ENCODE measurements around the gene PDZRN4. TPM values are rescaled to one million over a fixed set of nuclear protein-coding genes. Genes with fewer than 3 reads are reported as not detected.

The PDZRN4 gene
- polyA plus RNA-seq, 3 donors, result not detected

DNA sequence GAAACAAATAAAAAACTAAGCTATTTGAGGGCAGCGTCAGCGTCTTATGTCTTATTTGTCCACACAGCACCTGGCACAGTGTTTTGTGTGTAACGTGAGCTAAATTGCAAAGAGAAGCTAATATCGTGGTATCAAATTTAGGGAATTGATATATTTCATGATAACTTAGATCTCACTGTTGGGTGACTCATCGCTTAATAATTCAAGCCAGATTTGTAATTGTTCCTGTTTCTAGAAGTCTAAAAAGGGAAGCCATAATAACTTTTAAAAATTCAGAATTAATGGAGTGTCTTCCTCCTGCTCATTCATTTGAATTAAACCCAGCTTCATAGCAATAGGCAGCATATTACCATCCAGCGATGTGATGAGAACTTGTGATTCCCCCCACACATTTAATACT lies 214.7 kb downstream of the PDZRN4 start:
- peaks cover 4% of the 10 kb centered on the region for H3K4me1 Mint-ChIP-seq
- Histone ChIP-seq H3K27ac (ENCODE audit: low read depth in 1 of 2, low read length in 2 of 2) (no peak overlapping the region), H2AFZ (ENCODE audit: insufficient read depth, low read depth, low read length, poor library complexity, severe bottlenecking) (no peak overlapping the region), H3K4me3 (replicated peaks in 1 of 3; ENCODE audit: low read depth in 2 of 3, low read length in 3 of 3) (no peak overlapping the region), H3K4me1 (ENCODE audit: control insufficient read depth in 1 of 2, insufficient read depth in 2 of 2, low read length in 2 of 2) (no peaks in the 10 kb centered on the region), H3K27me3 (ENCODE audit: control insufficient read depth in 2 of 2, insufficient read depth in 2 of 2, low read length in 2 of 2) (no peaks in the 10 kb centered on the region), H3K9ac (ENCODE audit: insufficient read depth, low read length, poor library complexity, severe bottlenecking) (no peak overlapping the region), H3K4me2 (replicated peaks; ENCODE audit: extremely low read depth, low read length, poor library complexity, severe bottlenecking) (no peak overlapping the region), H3K9me3 (replicated peaks in 1 of 2; ENCODE audit: control insufficient read depth in 1 of 2, insufficient read depth in 1 of 2, low read length in 2 of 2) (peaks cover 0 to 6% of the 10 kb centered on the region in 2 donors), H4K20me1 (ENCODE audit: insufficient read depth, low read length) (no peaks in the 10 kb centered on the region), H3K36me3 (replicated peaks in 1 of 2; ENCODE audit: control insufficient read depth in 1 of 2, insufficient read depth in 2 of 2, low read length in 2 of 2) (no peaks in the 10 kb centered on the region), H3K79me2 (ENCODE audit: insufficient read depth, low read length) (no peaks in the 10 kb centered on the region)
- no peaks in the 10 kb centered on the region for H3K36me3 Mint-ChIP-seq
- H3K27me3 Mint-ChIP-seq (ENCODE audit: low read depth in 3 of 3), result peaks cover 0 to 2% (median 0%) of the 10 kb centered on the region in 3 donors
- TF ChIP-seq, protein P1, sequence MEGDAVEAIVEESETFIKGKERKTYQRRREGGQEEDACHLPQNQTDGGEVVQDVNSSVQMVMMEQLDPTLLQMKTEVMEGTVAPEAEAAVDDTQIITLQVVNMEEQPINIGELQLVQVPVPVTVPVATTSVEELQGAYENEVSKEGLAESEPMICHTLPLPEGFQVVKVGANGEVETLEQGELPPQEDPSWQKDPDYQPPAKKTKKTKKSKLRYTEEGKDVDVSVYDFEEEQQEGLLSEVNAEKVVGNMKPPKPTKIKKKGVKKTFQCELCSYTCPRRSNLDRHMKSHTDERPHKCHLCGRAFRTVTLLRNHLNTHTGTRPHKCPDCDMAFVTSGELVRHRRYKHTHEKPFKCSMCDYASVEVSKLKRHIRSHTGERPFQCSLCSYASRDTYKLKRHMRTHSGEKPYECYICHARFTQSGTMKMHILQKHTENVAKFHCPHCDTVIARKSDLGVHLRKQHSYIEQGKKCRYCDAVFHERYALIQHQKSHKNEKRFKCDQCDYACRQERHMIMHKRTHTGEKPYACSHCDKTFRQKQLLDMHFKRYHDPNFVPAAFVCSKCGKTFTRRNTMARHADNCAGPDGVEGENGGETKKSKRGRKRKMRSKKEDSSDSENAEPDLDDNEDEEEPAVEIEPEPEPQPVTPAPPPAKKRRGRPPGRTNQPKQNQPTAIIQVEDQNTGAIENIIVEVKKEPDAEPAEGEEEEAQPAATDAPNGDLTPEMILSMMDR (IDR thresholded peaks at IDR 0.05), result no peak
- intact Hi-C loops (cut with micrococcal nuclease), result no loop called here
- no peak overlapping the region for H3K27ac Mint-ChIP-seq
- WGBS (ENCODE audit: insufficient coverage), result 100% methylated on average over 1 of the region's 6 CpGs
- H3K4me3 Mint-ChIP-seq, result no peak overlapping the region
- DNase-seq, result peak in 1 of 3 donors; percentile 3
- H3K9me3 Mint-ChIP-seq, result peaks cover 4 to 15% (median 8%) of the 10 kb centered on the region in 7 donors

DNA sequence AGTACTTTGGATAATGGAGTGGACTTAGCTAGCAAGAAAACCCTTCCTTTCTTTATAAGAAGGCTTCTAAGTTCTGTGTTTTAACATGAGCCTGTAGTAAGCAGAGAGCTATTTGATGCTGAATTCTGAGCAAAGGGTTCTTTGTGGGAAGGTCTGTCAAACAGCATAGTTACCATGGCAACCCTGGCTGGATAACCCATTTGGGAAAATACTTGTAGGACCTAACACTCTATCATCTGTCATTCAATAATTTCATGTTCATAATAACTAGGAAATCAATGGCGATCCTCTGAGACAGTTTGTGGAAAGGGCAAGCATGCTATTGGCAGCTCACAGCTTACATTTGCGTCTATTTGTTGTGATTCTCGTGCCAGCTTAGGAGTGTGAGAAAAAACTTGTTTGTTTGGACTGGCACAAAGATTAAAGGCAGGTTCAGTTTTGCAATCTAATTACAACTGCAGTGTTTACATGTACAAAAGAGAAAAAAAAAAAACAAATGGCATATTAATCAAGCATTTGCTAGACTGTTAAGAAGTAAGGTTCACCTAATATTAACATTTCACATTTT lies 219.2 kb downstream of the PDZRN4 start:
- no peak for DNase-seq
- Histone ChIP-seq H3K9ac (ENCODE audit: insufficient read depth, low read length, poor library complexity, severe bottlenecking) (no peak overlapping the region), H3K79me2 (ENCODE audit: insufficient read depth, low read length) (no peaks in the 10 kb centered on the region), H3K4me1 (ENCODE audit: control insufficient read depth in 1 of 2, insufficient read depth in 2 of 2, low read length in 2 of 2) (no peaks in the 10 kb centered on the region), H3K36me3 (replicated peaks in 1 of 2; ENCODE audit: control insufficient read depth in 1 of 2, insufficient read depth in 2 of 2, low read length in 2 of 2) (no peaks in the 10 kb centered on the region), H3K9me3 (replicated peaks in 1 of 2; ENCODE audit: control insufficient read depth in 1 of 2, insufficient read depth in 1 of 2, low read length in 2 of 2) (peaks cover 0 to 6% of the 10 kb centered on the region in 2 donors), H3K27me3 (ENCODE audit: control insufficient read depth in 2 of 2, insufficient read depth in 2 of 2, low read length in 2 of 2) (no peaks in the 10 kb centered on the region), H3K4me3 (replicated peaks in 1 of 3; ENCODE audit: low read depth in 2 of 3, low read length in 3 of 3) (no peak overlapping the region), H3K27ac (ENCODE audit: low read depth in 1 of 2, low read length in 2 of 2) (no peak overlapping the region), H2AFZ (ENCODE audit: insufficient read depth, low read depth, low read length, poor library complexity, severe bottlenecking) (no peak overlapping the region), H4K20me1 (ENCODE audit: insufficient read depth, low read length) (no peaks in the 10 kb centered on the region), H3K4me2 (replicated peaks; ENCODE audit: extremely low read depth, low read length, poor library complexity, severe bottlenecking) (no peak overlapping the region)
- H3K36me3 Mint-ChIP-seq, result no peaks in the 10 kb centered on the region
- H3K27ac Mint-ChIP-seq, result no peak overlapping the region
- H3K9me3 Mint-ChIP-seq, result peaks cover 2 to 12% (median 8%) of the 10 kb centered on the region in 7 donors
- H3K4me1 Mint-ChIP-seq, result no peaks in the 10 kb centered on the region
- no peaks in the 10 kb centered on the region for H3K27me3 Mint-ChIP-seq (ENCODE audit: low read depth in 3 of 3)
- WGBS (ENCODE audit: insufficient coverage), result 100% methylated on average over 1 of the region's 3 CpGs
- TF ChIP-seq, protein P1 (IDR thresholded peaks at IDR 0.05), result no peak
- H3K4me3 Mint-ChIP-seq, result no peak overlapping the region
- intact Hi-C loops (cut with micrococcal nuclease), result no loop called here

Measured in CD14-positive monocyte (primary cell).